Neutrophil (primary cell): Measurements from ENCODE around the gene KIR3DL3.
"Not testable (repeated sequence)": the region's sequence is repeated elsewhere in the genome, so short reads cannot be mapped to it uniquely, and the experiment has no call there.

Experiments
- H3K27ac ChIP-seq: fragments of 200-600 bp; sonication (generic); 2 replicates; pipeline ENCODE4 v1.5.1; 2016; ENCODE audit warnings: mild to moderate bottlenecking, moderate library complexity
- H3K27me3 ChIP-seq: fragments of 200-600 bp; sonication (generic); 2 replicates; pipeline ENCODE4 v1.6.0; 2016; ENCODE audit warnings: mild to moderate bottlenecking
- H3K36me3 ChIP-seq: fragments of 200-600 bp; sonication (generic); 2 replicates; pipeline ENCODE4 v1.5.1; 2017
- H3K4me1 ChIP-seq, 2 experiments: fragments of 200-600 bp in 1 of 2; sonication (generic) in 1 of 2; 1 replicate in 1 of 2; 2 replicates in 1 of 2; pipeline versions ENCODE4 v1.5.1 to v1.6.1; 2013 to 2016; ENCODE audit warnings: low read depth in 1 of 2, low read length in 1 of 2, mild to moderate bottlenecking in 1 of 2, moderate library complexity in 1 of 2; ENCODE audit not compliant: control insufficient read depth in 1 of 2, insufficient read depth in 1 of 2
- H3K4me3 ChIP-seq, 2 experiments: fragments of 200-600 bp in 1 of 2; sonication (generic) in 1 of 2; 1 replicate in 1 of 2; 2 replicates in 1 of 2; pipeline ENCODE4 v1.5.1; 2013 to 2016; ENCODE audit warnings: low read depth in 1 of 2, low read length in 1 of 2, mild to moderate bottlenecking in 1 of 2, moderate library complexity in 1 of 2
- H3K9me3 ChIP-seq: fragments of 200-600 bp; sonication (generic); 2 replicates; pipeline ENCODE4 v1.5.1; 2016

KIR3DL3 gene

GRCh38 chr19:54770511-54770910 lies 46.3 kb downstream of the KIR3DL3 start:
- H3K4me3 ChIP-seq, H3K27me3 ChIP-seq, H3K4me1 ChIP-seq, H3K27ac ChIP-seq, H3K36me3 ChIP-seq, H3K9me3 ChIP-seq: not testable (repeated sequence)

GRCh38 chr19:54771018-54771960 lies 47.0 kb downstream of the KIR3DL3 start:
- H3K4me3 ChIP-seq, H3K9me3 ChIP-seq, H3K36me3 ChIP-seq, H3K27ac ChIP-seq, H3K4me1 ChIP-seq, H3K27me3 ChIP-seq: not testable (repeated sequence)

- not testable (repeated sequence) for H3K4me3 ChIP-seq, H3K27me3 ChIP-seq, H3K4me1 ChIP-seq, H3K36me3 ChIP-seq, H3K9me3 ChIP-seq, H3K27ac ChIP-seq
Measured at GRCh38 chr19:54772666-54773065, 48.4 kb downstream of the KIR3DL3 start.

GRCh38 chr19:54775095-54775815 lies 51.0 kb downstream of the KIR3DL3 start:
- not testable (repeated sequence) for H3K9me3 ChIP-seq, H3K4me1 ChIP-seq, H3K4me3 ChIP-seq, H3K27ac ChIP-seq, H3K36me3 ChIP-seq, H3K27me3 ChIP-seq

GRCh38 chr19:54775830-54776229 lies 51.6 kb downstream of the KIR3DL3 start:
- H3K36me3 ChIP-seq, H3K4me3 ChIP-seq, H3K27me3 ChIP-seq, H3K4me1 ChIP-seq, H3K9me3 ChIP-seq, H3K27ac ChIP-seq: not testable (repeated sequence)

- H3K27ac ChIP-seq, H3K9me3 ChIP-seq, H3K36me3 ChIP-seq, H3K27me3 ChIP-seq, H3K4me1 ChIP-seq, H3K4me3 ChIP-seq: not testable (repeated sequence)
Measured at GRCh38 chr19:54777851-54778250, 53.6 kb downstream of the KIR3DL3 start.

GRCh38 chr19:54778896-54779295 lies 54.7 kb downstream of the KIR3DL3 start:
- not testable (repeated sequence) for H3K4me1 ChIP-seq, H3K9me3 ChIP-seq, H3K4me3 ChIP-seq, H3K27me3 ChIP-seq, H3K36me3 ChIP-seq
- peak overlapping the region; percentile 60 for H3K27ac ChIP-seq

GRCh38 chr19:54782916-54783315 lies 58.7 kb downstream of the KIR3DL3 start:
- not testable (repeated sequence) for H3K27me3 ChIP-seq, H3K27ac ChIP-seq, H3K9me3 ChIP-seq, H3K4me3 ChIP-seq, H3K36me3 ChIP-seq
- H3K4me1 ChIP-seq = peaks cover 9 to 12% of the 10 kb centered on the region in 2 experiments
